Measurements from ENCODE around the gene KLRB1. TPM values are rescaled to one million over a fixed set of nuclear protein-coding genes. Genes with fewer than 3 reads are reported as not detected.

Gene KLRB1
- total and polyA plus RNA-seq, 11 donors, result 0.11 to 2.5 (median 0.32) TPM; not detected in 5

DNA sequence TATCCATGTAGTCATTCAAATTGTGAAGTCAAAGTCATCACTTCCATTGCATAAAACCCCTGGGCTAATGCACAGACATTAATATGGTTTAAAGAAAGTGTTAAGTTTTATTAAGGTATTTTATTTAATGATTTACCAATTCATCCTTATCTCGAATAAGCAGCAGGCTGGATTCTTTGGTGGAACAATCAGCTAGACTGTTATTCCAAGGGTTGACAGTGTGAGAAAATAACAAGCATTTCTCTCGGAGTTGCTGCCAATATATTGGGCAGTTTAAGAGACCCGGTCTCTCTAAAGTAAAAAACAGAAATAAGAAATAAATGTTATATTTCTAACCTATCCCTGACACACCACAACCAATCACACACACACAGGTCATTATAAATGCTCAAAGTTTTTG is 9.4 kb downstream of the KLRB1 start:
- H3K4me3 ChIP-seq, result no peak overlapping the region
- H3K36me3 ChIP-seq, result no peaks in the 10 kb centered on the region
- TF ChIP-seq, protein P1, sequence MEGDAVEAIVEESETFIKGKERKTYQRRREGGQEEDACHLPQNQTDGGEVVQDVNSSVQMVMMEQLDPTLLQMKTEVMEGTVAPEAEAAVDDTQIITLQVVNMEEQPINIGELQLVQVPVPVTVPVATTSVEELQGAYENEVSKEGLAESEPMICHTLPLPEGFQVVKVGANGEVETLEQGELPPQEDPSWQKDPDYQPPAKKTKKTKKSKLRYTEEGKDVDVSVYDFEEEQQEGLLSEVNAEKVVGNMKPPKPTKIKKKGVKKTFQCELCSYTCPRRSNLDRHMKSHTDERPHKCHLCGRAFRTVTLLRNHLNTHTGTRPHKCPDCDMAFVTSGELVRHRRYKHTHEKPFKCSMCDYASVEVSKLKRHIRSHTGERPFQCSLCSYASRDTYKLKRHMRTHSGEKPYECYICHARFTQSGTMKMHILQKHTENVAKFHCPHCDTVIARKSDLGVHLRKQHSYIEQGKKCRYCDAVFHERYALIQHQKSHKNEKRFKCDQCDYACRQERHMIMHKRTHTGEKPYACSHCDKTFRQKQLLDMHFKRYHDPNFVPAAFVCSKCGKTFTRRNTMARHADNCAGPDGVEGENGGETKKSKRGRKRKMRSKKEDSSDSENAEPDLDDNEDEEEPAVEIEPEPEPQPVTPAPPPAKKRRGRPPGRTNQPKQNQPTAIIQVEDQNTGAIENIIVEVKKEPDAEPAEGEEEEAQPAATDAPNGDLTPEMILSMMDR (IDR thresholded peaks at IDR 0.05), result no peak
- TF ChIP-seq POLR2A (IDR thresholded peaks at IDR 0.05), result no peak
- intact Hi-C loops (cut with DNase I), result no loop called here
- WGBS, 4 donors, result 74 to 85% (median 82%) methylated on average over 3 of the region's 3 CpGs
- DNase-seq (no peak), ATAC-seq (no peak)
- H3K27me3 ChIP-seq, result no peaks in the 10 kb centered on the region
- no peaks in the 10 kb centered on the region for H3K9me3 ChIP-seq
- no peaks in the 10 kb centered on the region for H3K4me1 ChIP-seq
- no peak overlapping the region for H3K27ac ChIP-seq

DNA sequence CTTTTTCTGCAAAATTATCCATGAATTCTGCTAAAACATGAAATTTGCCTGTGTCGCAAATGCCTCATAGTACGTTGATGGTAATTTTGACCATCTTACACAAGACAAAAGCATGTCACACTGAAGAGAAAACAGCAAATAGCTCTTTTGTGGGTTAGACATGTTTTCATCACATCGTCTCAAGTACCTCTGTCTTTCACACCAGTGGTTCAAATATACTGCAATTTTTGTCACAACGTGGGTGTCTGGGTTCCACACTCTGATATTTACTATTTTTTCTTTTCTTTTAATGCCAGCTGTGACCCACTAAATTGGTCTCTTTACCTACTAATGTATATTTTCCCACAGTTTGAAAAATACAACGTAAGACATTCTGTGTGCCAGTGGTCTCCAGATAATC is 10.4 kb downstream of the KLRB1 start:
- TF ChIP-seq, protein P1 (IDR thresholded peaks at IDR 0.05), result no peak
- TF ChIP-seq POLR2A (IDR thresholded peaks at IDR 0.05), result no peak
- Histone ChIP-seq H3K9me3 (no peaks in the 10 kb centered on the region), H3K27me3 (no peaks in the 10 kb centered on the region), H3K36me3 (no peaks in the 10 kb centered on the region), H3K4me3 (no peak overlapping the region), H3K4me1 (no peaks in the 10 kb centered on the region), H3K27ac (no peak overlapping the region)
- ATAC-seq (no peak), DNase-seq (no peak)
- intact Hi-C loops (cut with DNase I), result no loop called here
- WGBS, 4 donors, result 88 to 90% (median 89%) methylated on average over 5 of the region's 5 CpGs

DNA sequence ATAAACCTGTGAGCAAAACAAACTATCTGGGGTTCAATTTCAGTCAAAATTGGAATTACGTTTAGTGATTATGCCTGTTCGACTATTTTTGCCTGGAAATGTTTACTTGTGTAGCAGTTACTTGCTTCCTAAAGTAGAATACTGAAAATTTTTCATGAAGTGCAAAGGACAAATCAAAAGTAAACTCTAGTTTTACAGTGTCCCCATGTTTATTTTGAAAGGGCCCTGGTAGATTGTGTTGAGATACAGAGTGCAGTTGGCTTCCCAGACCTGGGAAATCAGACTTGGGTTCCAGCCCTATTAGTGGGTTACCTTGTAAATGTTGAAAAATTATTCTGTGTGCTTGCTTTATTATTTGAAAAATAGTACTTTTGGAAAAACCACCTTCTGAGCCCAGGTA is 17.3 kb downstream of the KLRB1 start:
- Histone ChIP-seq H3K36me3 (no peaks in the 10 kb centered on the region), H3K4me3 (no peak overlapping the region), H3K9me3 (no peaks in the 10 kb centered on the region), H3K4me1 (no peaks in the 10 kb centered on the region), H3K27ac (no peak overlapping the region), H3K27me3 (no peaks in the 10 kb centered on the region)
- ATAC-seq (no peak), DNase-seq (no peak)
- TF ChIP-seq, protein P1 (IDR thresholded peaks at IDR 0.05), result no peak
- TF ChIP-seq POLR2A (IDR thresholded peaks at IDR 0.05), result no peak
- WGBS, 4 donors, result 93 to 95% (median 94%) methylated on average over 2 of the region's 2 CpGs
- intact Hi-C loops (cut with DNase I), result no loop called here

DNA sequence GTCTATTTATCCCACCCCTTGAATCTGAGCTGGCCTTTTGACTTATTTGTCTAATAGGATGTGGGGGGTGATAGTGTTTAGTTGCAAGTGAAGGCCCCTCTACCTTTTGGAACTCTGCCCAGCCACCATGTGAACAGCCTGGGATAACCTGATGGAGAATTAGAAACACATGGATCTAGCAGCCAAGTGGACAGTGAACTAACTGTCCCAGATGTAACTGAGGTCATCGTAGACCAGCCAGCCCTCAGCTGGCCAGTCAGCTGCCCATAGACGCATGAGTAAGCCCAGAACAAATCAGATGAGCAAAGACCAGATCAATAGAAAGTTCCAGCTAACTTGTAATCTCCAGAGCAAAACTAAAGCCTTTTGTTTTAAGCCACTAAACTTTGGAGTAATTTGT is 19.0 kb downstream of the KLRB1 start:
- Histone ChIP-seq H3K4me3 (no peak overlapping the region), H3K9me3 (no peaks in the 10 kb centered on the region), H3K27me3 (no peaks in the 10 kb centered on the region), H3K27ac (no peak overlapping the region), H3K36me3 (no peaks in the 10 kb centered on the region), H3K4me1 (no peaks in the 10 kb centered on the region)
- TF ChIP-seq POLR2A (IDR thresholded peaks at IDR 0.05), result no peak
- TF ChIP-seq, protein P1 (IDR thresholded peaks at IDR 0.05), result no peak
- intact Hi-C loops (cut with DNase I), result loop anchor here in 1 of 10 donors (10.0 kb wide), 1 partner anchor 114 kb away; no protein-coding TSS in a partner anchor
- DNase-seq (no peak), ATAC-seq (no peak)
- WGBS, 4 donors, result 69 to 87% (median 79%) methylated on average over 2 of the region's 2 CpGs
